Activated CD8-positive, alpha-beta memory T cell treated with anti-CD3 and anti-CD28 coated beads for 24 hours (primary cell): ENCODE results near the gene MRPL54.
"Not testable (repeated sequence)": the region's sequence is repeated elsewhere in the genome, so short reads cannot be mapped to it uniquely, and the experiment has no call there.

Source experiments
- DNase-seq: peaks from one replicate; pipeline ENCODE4 v3.0.0-alpha.2; 2020

MRPL54 gene

DNA sequence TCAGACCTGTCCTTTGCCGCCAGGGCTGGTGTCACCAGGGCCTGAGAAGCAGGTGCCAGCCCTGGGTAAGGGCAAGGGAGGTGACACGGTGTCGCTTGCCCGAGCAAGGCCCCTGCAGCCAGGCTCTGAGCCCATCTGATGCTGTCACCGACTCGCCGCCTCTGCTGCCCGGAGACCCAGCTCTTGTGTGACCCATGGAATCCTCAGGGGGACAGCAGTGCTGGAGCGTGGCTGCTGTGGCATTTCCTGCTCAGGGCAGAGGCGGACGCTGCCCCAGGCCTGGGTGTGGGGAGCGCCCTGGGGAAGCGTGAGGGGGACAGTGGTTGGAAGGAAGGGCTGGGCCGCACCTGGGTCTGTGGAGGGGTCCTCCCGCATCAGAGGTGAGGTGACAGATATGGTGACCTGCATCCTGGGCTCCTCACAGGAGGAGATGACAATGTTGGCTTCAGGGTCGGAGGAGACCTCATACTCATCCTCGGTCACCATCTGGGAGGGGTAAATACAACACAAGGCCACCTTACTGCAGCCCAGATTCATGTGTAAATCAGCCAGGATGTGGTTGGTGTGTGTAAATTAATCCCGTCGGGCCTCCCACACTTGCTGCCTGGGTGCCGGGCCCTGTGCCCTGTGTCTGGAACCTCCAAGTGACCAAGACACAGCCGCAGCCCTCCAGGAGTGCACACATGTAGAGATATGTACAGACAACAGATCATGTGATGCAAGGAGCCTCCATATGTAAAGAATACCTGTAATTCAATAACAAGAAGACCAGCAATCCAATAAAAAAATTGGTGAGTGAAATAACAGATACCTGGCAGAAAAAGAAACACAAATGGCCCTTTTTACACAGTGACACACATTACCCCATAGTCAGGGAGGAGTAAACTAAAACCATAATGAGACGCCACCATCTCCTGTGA is 51.3 kb downstream of the MRPL54 start:
- no peak for DNase-seq

GRCh38 chr19:3814648-3815047 is 52.2 kb downstream of the MRPL54 start:
- no peak for DNase-seq

DNA sequence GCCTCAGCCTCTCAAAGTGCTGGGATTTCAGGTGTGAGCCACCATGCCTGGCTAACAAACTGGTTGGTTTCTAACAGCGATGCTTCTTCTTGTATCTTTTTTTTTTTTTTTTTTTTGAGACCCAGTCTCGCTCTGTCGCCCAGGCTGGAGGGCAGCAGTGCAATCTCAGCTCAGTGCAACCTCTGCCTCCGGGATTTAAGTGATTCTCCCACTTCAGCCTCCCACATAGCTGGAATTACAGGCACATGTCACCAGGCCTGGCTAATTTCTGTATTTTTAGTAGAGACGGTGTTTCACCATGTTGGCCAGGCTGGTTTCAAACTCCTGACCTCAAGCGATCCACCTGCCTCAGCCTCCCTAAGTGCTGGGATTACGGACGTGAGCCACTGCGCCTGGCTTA is 53.7 kb downstream of the MRPL54 start:
- DNase-seq: not testable (repeated sequence)

- no peak for DNase-seq
These were observed 54.2 kb downstream of the MRPL54 start for GRCh38 chr19:3816566-3817218.
